HAP-1 (cell line): ENCODE data around the gene RAVER1.

Experiments used
- DNase-seq, 2 experiments: peaks; one replicate each; pipeline ENCODE4 v3.0.0-alpha.2; 2016 to 2020; ENCODE audit warnings: low spot score in 2 of 2
- H3K27me3 ChIP-seq: fragments of 250-450 bp; sonication (Bioruptor Pico); 2 replicates; pipeline ENCODE4 v1.5.1; 2020; ENCODE audit warnings: low read depth, mild to moderate bottlenecking, moderate library complexity
- H3K36me3 ChIP-seq: fragments of 250-450 bp; sonication (Bioruptor Pico); replicated peaks from 2 replicates; pipeline ENCODE4 v1.5.1; 2020; ENCODE audit warnings: mild to moderate bottlenecking
- H3K4me1 ChIP-seq: fragments of 250-450 bp; sonication (Bioruptor Pico); 2 replicates; pipeline ENCODE4 v1.5.1; 2020; ENCODE audit warnings: mild to moderate bottlenecking
- H3K4me3 ChIP-seq: fragments of 250-450 bp; sonication (Bioruptor Pico); 2 replicates; pipeline ENCODE4 v1.5.1; 2020; ENCODE audit warnings: mild to moderate bottlenecking, moderate library complexity
- H3K9me3 ChIP-seq: fragments of 250-450 bp; sonication (Bioruptor Pico); 2 replicates; pipeline ENCODE4 v1.5.1; 2020; ENCODE audit warnings: mild to moderate bottlenecking, moderate library complexity
- in situ Hi-C: fragments of 300-500 bp; cut with MboI; formaldehyde crosslinking; loops from 3 replicates; pipeline ENCODE4 v1.14.3; 2020; ENCODE audit warnings: low sequenced_read_pairs, inconsistent platforms, mixed read lengths

RAVER1 gene

DNA sequence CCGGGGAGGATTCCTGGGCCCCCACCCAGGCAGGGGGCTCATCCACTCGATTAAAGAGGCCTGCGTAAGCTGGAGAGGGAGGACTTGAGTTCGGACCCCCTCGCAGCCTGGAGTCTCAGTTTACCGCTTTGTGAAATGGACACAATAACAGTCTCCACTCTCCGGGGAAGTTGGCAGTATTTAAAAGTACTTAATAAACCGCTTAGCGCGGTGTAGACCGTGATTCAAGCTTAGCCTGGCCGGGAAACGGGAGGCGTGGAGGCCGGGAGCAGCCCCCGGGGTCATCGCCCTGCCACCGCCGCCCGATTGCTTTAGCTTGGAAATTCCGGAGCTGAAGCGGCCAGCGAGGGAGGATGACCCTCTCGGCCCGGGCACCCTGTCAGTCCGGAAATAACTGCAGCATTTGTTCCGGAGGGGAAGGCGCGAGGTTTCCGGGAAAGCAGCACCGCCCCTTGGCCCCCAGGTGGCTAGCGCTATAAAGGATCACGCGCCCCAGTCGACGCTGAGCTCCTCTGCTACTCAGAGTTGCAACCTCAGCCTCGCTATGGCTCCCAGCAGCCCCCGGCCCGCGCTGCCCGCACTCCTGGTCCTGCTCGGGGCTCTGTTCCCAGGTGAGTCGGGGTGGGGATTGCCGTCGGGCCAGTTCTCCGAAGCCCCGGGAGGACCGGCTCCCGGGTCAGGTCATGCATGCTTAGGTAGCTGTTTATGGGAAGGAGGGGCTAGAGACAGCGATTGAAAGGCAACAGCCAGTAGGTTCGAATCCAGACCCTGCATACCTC lies 62.5 kb downstream of the RAVER1 start, which contains the start of gene ICAM1:
Gene ICAM1, plus strand, starts transcription at position 505 of the 779 bp plus-strand sequence. Its CDS starts 40 bp downstream, at position 545.
- DNase-seq = peak in 1 of 2 experiments; percentile 61
- H3K4me3 ChIP-seq = peak within 1 kb of the TSS; percentile 9; the same call in 1 of the 2 replicates
- H3K27me3 ChIP-seq = peaks cover 4% of the 10 kb centered on the region; the same call in 1 of the 2 replicates
- in situ Hi-C loops = loop anchor here (5.0 kb wide), 1 partner anchor 116 kb away; no protein-coding TSS in a partner anchor
- no peaks in the 10 kb centered on the region for H3K9me3 ChIP-seq
- no peaks in the 10 kb centered on the region for H3K36me3 ChIP-seq
- peaks cover 9% of the 10 kb centered on the region for H3K4me1 ChIP-seq

GRCh38 chr19:10270180-10270615 lies 63.1 kb downstream of the RAVER1 start:
- H3K4me3 ChIP-seq = peak overlapping the region; percentile 9; the same call in 1 of the 2 replicates
- no peaks in the 10 kb centered on the region for H3K9me3 ChIP-seq
- DNase-seq = no peak
- peaks cover 9% of the 10 kb centered on the region for H3K4me1 ChIP-seq
- in situ Hi-C loops = loop anchor here (5.0 kb wide), 1 partner anchor 117 kb away; no protein-coding TSS in a partner anchor
- H3K36me3 ChIP-seq = no peaks in the 10 kb centered on the region
- peaks cover 4% of the 10 kb centered on the region; the same call in 1 of the 2 replicates for H3K27me3 ChIP-seq

DNA sequence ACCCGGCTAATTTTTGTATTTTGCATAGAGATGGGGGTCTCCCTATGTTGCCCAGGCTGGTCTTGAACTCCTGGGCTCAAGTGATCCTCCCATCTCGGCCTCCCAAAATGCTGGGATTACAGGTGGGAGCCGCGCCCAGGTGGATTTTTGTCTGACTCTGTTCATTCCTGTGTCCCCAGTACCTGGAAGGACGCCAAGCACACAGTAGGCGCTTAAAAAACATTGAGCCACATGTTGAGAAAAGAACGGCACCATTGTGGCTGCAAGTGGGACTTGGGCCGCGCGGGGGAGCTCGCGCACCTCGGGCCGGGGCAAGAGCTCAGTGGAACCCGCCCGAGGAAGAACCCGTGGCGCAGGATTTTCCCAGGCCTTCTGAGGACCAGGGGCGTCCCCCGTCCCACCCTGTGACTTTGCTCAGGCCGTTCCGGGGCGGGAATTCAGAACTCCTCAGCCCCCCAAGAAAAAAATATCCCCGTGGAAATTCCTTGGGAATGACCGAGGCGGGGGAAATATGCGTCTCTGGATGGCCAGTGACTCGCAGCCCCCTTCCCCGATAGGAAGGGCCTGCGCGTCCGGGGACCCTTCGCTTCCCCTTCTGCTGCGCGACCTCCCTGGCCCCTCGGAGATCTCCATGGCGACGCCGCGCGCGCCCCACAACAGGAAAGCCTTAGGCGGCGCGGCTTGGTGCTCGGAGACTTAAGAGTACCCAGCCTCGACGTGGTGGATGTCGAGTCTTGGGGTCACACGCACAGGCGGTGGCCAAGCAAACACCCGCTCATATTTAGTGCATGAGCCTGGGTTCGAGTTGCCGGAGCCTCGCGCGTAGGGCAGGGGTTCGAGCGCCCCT lies 63.8 kb downstream of the RAVER1 start:
- DNase-seq = peak; percentile 41 to 91
- peaks cover 9% of the 10 kb centered on the region for H3K4me1 ChIP-seq
- no peaks in the 10 kb centered on the region for H3K9me3 ChIP-seq
- H3K36me3 ChIP-seq = no peaks in the 10 kb centered on the region
- H3K27me3 ChIP-seq = peaks cover 4% of the 10 kb centered on the region; the same call in 1 of the 2 replicates
- H3K4me3 ChIP-seq = peak overlapping the region; percentile 9
- in situ Hi-C loops = loop anchor here (5.0 kb wide), 1 partner anchor 118 kb away; no protein-coding TSS in a partner anchor

DNA sequence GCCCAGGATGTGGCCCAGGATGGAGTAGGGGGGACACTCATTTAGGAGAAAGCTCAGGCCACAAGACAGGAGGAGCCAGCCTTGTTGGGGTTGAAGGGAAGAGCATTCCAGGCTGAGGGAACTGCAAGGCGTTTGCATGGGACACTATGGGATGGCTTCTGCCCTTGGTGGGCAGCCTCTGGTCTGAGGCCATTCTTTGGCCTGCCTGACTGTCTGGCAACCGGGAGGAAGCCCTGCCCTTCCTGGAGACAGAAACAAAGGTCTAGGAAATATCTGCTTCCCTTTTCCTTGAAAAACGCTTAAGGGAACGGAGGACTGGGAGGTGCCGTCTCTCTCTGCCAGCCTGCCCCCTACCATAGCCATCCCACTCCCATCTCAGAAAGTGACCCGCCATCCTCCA lies 65.3 kb downstream of the RAVER1 start:
- in situ Hi-C loops = no loop called here
- H3K4me3 ChIP-seq = no peak overlapping the region
- peaks cover 9% of the 10 kb centered on the region for H3K4me1 ChIP-seq
- no peaks in the 10 kb centered on the region for H3K9me3 ChIP-seq
- peaks cover 4% of the 10 kb centered on the region; the same call in 1 of the 2 replicates for H3K27me3 ChIP-seq
- DNase-seq = no peak
- no peaks in the 10 kb centered on the region for H3K36me3 ChIP-seq

DNA sequence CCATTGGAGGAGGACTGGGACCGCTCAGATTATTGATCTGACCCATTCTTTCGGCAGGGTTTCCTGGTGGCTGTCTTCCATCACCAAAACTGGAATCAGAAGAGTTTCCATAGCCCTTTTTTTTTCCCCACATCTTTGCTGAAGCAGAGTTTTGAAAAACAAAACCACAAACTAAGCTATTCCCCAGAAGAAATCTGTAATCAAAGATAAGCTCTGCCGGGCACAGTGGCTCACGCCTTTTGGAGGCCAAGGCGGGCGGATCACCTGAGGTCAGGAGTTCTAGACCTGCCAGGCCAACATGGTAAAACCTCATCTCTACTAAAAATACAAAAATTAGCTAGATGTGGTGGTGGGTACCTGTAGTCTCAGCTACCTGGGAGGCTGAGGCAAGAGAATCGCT lies 66.6 kb downstream of the RAVER1 start:
- no peaks in the 10 kb centered on the region for H3K9me3 ChIP-seq
- H3K27me3 ChIP-seq = peaks cover 4% of the 10 kb centered on the region; the same call in 1 of the 2 replicates
- H3K4me3 ChIP-seq = no peak overlapping the region
- DNase-seq = no peak
- H3K36me3 ChIP-seq = no peaks in the 10 kb centered on the region
- peaks cover 9% of the 10 kb centered on the region for H3K4me1 ChIP-seq
- in situ Hi-C loops = no loop called here
